Measurements from ENCODE around the gene COL5A2. TPM values are rescaled to one million over a fixed set of nuclear protein-coding genes. Genes with fewer than 3 reads are reported as not detected.

Gene COL5A2
- total and polyA plus RNA-seq, 9 of the 15 experiments (the other 6 are each of a cell fraction or from before 2014, with no cell fraction given) = 0.01 to 0.54 (median 0.19) TPM

DNA sequence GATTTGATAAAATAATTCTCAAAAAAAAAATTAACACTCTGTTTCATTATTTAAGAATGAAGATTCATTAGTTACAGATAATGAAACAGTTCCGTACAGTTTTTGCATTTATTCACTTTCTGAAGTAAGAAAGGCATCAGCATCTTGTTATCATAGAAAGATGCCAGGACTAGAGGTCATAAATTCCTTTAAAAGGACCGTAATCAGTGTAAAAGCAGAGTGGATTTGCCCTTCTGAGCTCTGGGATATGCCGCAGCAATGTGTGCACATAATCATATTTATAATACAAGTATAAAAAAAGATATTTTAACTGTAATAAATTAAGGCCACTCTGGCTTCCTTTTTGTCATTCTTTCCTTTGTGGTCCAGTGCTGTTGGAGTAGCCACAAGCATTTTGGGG, 37.5 kb upstream of the COL5A2 start (continued):
- TF ChIP-seq CEBPG (CRISPR knock-in tag; IDR thresholded peaks at IDR 0.05) = no peak
- no peak for TF ChIP-seq CEBPG (tag; conservative IDR thresholded peaks at IDR 0.05 in 1 of 2, IDR thresholded peaks at IDR 0.05 in 1 of 2)
- TF ChIP-seq LCOR (CRISPR knock-in tag; IDR thresholded peaks at IDR 0.05) = no peak
- no peak for TF ChIP-seq KLF13 (tag; IDR thresholded peaks at IDR 0.05; ENCODE audit: borderline replicate concordance, low read depth)
- no peak for TF ChIP-seq LEF1 (IDR thresholded peaks at IDR 0.05)
- no peak for TF ChIP-seq HSF4 (CRISPR knock-in tag; IDR thresholded peaks at IDR 0.05; ENCODE audit: borderline replicate concordance)
- no peak for TF ChIP-seq CBFA2T3 (IDR thresholded peaks at IDR 0.05)
- TF ChIP-seq ZNF780A (CRISPR knock-in tag; IDR thresholded peaks at IDR 0.05) = no peak
- TF ChIP-seq TFAM (CRISPR knock-in tag; conservative IDR thresholded peaks at IDR 0.05) = no peak
- TF ChIP-seq MCM5 (IDR thresholded peaks at IDR 0.05; ENCODE audit: low read depth) = no peak

DNA sequence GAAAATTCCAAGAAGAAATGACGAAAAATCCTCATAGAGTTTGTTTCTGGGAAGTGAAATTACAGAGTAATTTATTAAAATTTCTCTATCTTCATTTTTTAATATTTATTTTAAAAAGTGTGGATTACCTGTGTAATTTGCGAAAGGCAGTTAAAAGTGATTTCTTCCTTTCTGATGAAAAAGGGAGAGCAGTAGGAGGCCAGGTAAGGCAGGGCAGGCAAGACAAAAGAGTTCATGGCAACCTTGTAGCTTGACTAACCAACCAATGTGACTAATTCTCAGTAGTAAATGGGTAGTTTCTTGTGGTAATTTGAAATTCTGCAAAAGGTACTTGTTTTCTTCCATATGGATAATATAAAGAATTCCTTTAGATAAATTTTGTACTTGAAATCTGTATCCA, 34.9 kb upstream of the COL5A2 start:
- no peak overlapping the region for H2AFZ ChIP-seq (ENCODE audit: low read depth, low read length)
- no peak for ATAC-seq
- peaks cover 0 to 6% of the 10 kb centered on the region in 2 experiments; a peak in 4 of 5 replicates for H3K4me1 ChIP-seq (replicated peaks in 1 of 2; ENCODE audit: control insufficient read depth in 2 of 2, insufficient read depth in 2 of 2, low read length in 2 of 2)
- no peak for FAIRE-seq
- no peaks in the 10 kb centered on the region for H3K9me3 ChIP-seq (replicated peaks; ENCODE audit: control insufficient read depth, insufficient read depth, low read depth, low read length)
- no peaks in the 10 kb centered on the region for H3K79me2 ChIP-seq (ENCODE audit: control insufficient read depth, insufficient read depth, low read length)
- no peaks in the 10 kb centered on the region for H3K36me3 ChIP-seq (ENCODE audit: control insufficient read depth, insufficient read depth, low read length)
- in situ Hi-C loops (cut with MboI) (no loop called here), intact Hi-C loops (cut with micrococcal nuclease) (no loop called here)
- ChIA-PET CTCF (ENCODE audit: low intra/inter-chr PET ratio) (no interaction called here), POLR2A (no interaction called here)
- 96% methylated on average over 2 of the region's 2 CpGs for WGBS (ENCODE audit: insufficient coverage, low coverage, missing lambda C conversion rate)
- no TSS peak for BruUV-seq (replicated peaks)
- no peak overlapping the region for H3K4me3 ChIP-seq
- no peak overlapping the region for H3K27ac ChIP-seq (ENCODE audit: extremely low read depth, low read depth, low read length)
- no peaks in the 10 kb centered on the region for H3K27me3 ChIP-seq (ENCODE audit: control insufficient read depth in 2 of 2, insufficient read depth in 2 of 2, low read length in 2 of 2)
- no peak for DNase-seq (ENCODE audit: extremely low read depth in 1 of 4, low spot score in 3 of 4)
- no peak overlapping the region for H3K4me2 ChIP-seq (ENCODE audit: insufficient read depth, low read length)
- H3K9me1 ChIP-seq (ENCODE audit: control insufficient read depth, insufficient read depth, low read length) = no peaks in the 10 kb centered on the region
- H3K9ac ChIP-seq (ENCODE audit: insufficient read depth in 1 of 2, low read depth in 2 of 2, low read length in 2 of 2) = no peak overlapping the region
- H4K20me1 ChIP-seq (replicated peaks; ENCODE audit: control insufficient read depth, insufficient read depth, low read length) = no peaks in the 10 kb centered on the region
- TF ChIP-seq HLTF (IDR thresholded peaks at IDR 0.05) = no peak
- no peak for TF ChIP-seq PTTG1 (tag; IDR thresholded peaks at IDR 0.05; ENCODE audit: low read depth)
- TF ChIP-seq JUNB (CRISPR knock-in tag; conservative IDR thresholded peaks at IDR 0.05) = no peak
- TF ChIP-seq, protein P1, sequence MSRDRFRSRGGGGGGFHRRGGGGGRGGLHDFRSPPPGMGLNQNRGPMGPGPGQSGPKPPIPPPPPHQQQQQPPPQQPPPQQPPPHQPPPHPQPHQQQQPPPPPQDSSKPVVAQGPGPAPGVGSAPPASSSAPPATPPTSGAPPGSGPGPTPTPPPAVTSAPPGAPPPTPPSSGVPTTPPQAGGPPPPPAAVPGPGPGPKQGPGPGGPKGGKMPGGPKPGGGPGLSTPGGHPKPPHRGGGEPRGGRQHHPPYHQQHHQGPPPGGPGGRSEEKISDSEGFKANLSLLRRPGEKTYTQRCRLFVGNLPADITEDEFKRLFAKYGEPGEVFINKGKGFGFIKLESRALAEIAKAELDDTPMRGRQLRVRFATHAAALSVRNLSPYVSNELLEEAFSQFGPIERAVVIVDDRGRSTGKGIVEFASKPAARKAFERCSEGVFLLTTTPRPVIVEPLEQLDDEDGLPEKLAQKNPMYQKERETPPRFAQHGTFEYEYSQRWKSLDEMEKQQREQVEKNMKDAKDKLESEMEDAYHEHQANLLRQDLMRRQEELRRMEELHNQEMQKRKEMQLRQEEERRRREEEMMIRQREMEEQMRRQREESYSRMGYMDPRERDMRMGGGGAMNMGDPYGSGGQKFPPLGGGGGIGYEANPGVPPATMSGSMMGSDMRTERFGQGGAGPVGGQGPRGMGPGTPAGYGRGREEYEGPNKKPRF (IDR thresholded peaks at IDR 0.05; ENCODE audit: low read depth, low read length) = no peak
- TF ChIP-seq ZZZ3 (IDR thresholded peaks at IDR 0.05) = no peak
- TF ChIP-seq, protein P2, sequence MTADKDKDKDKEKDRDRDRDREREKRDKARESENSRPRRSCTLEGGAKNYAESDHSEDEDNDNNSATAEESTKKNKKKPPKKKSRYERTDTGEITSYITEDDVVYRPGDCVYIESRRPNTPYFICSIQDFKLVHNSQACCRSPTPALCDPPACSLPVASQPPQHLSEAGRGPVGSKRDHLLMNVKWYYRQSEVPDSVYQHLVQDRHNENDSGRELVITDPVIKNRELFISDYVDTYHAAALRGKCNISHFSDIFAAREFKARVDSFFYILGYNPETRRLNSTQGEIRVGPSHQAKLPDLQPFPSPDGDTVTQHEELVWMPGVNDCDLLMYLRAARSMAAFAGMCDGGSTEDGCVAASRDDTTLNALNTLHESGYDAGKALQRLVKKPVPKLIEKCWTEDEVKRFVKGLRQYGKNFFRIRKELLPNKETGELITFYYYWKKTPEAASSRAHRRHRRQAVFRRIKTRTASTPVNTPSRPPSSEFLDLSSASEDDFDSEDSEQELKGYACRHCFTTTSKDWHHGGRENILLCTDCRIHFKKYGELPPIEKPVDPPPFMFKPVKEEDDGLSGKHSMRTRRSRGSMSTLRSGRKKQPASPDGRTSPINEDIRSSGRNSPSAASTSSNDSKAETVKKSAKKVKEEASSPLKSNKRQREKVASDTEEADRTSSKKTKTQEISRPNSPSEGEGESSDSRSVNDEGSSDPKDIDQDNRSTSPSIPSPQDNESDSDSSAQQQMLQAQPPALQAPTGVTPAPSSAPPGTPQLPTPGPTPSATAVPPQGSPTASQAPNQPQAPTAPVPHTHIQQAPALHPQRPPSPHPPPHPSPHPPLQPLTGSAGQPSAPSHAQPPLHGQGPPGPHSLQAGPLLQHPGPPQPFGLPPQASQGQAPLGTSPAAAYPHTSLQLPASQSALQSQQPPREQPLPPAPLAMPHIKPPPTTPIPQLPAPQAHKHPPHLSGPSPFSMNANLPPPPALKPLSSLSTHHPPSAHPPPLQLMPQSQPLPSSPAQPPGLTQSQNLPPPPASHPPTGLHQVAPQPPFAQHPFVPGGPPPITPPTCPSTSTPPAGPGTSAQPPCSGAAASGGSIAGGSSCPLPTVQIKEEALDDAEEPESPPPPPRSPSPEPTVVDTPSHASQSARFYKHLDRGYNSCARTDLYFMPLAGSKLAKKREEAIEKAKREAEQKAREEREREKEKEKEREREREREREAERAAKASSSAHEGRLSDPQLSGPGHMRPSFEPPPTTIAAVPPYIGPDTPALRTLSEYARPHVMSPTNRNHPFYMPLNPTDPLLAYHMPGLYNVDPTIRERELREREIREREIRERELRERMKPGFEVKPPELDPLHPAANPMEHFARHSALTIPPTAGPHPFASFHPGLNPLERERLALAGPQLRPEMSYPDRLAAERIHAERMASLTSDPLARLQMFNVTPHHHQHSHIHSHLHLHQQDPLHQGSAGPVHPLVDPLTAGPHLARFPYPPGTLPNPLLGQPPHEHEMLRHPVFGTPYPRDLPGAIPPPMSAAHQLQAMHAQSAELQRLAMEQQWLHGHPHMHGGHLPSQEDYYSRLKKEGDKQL (CRISPR knock-in tag; IDR thresholded peaks at IDR 0.05; ENCODE audit: borderline replicate concordance) = no peak
